Measurements from ENCODE around the gene MCAT. TPM values are rescaled to one million over a fixed set of nuclear protein-coding genes. Genes with fewer than 3 reads are reported as not detected.

MCAT gene
- total RNA-seq, 1 donor, result 13.8 TPM

DNA sequence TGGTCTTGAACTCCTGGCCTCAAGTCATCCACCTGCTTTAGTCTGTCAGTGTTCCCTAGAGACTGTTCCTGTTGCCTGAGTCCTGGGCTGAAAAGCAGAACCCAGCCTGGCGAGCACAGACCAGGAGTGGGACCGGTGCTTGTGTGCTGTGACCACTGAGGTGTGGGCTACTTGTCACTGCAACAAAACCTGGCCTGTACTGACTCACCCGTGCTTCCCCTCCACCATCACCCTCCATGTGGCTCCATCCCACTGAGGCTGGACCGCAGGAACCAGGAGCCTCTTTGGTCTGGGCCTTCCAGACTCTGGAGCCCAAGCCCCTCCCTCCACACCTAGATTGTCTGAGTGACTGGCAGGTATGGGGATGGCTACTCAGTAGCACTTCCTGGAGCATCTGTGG, 8.6 kb downstream of the MCAT start:
- no peak for TF ChIP-seq CTCF (IDR thresholded peaks at IDR 0.05; ENCODE audit: insufficient read depth, low read depth, low read length)
- no peak for DNase-seq (ENCODE audit: low read depth)
- no peak overlapping the region for H3K4me3 ChIP-seq (ENCODE audit: low read depth, low read length)

GRCh38 chr22:43133401-43133800, 9.8 kb downstream of the MCAT start:
- no peak overlapping the region for H3K4me3 ChIP-seq (ENCODE audit: low read depth, low read length)
- DNase-seq (ENCODE audit: low read depth), result no peak
- TF ChIP-seq CTCF (IDR thresholded peaks at IDR 0.05; ENCODE audit: insufficient read depth, low read depth, low read length), result no peak

- no peak overlapping the region for H3K4me3 ChIP-seq (ENCODE audit: low read depth, low read length)
- TF ChIP-seq CTCF (IDR thresholded peaks at IDR 0.05; ENCODE audit: insufficient read depth, low read depth, low read length), result no peak
- no peak for DNase-seq (ENCODE audit: low read depth)
These were observed 11.3 kb downstream of the MCAT start for GRCh38 chr22:43131773-43132501.

DNA sequence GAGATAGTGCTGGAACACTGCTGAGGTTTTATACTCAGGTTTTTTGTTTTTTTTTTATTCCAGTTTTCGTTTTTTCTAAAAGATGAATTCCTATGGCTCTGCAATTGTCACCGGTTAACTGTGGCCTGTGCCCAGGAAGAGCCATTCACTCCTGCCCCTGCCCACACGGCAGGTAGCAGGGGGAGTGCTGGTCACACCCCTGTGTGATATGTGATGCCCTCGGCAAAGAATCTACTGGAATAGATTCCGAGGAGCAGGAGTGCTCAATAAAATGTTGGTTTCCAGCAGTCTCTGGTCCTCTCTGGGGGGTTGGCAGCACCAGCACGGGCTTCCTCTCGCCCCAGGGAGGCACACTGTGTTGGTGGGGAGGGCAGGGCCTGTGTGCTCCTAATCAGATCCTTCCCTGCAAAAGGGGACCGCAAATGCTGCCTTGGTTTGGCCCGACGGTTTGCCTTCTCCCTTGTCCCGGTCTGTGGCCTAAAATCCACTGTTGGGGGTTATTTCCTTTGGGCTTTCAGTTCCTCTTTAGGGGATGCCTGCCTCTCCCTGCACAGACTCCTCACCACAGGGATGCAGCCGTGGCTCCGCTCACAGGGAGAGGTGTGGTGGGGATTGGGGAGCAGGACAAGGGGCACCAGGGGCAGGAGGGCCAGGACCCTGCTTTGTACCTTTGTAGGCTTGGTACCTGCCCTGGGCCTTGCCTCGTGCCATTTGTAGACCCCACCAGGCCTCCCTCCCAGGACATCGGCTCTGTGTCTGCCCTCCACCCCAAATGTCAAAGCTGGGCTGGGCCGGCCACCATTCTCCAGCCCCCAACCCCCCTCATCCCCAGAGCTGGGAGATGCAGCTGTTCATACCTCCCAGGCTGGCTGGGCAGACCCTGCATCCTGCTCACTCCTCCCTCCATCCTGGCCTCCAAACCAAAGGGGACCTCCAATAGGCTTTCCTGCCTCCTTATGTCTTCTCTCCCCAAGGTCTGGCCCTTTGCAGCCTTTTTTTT, 13.5 kb downstream of the MCAT start:
- no peak for TF ChIP-seq CTCF (IDR thresholded peaks at IDR 0.05; ENCODE audit: insufficient read depth, low read depth, low read length)
- no peak for DNase-seq (ENCODE audit: low read depth)
- no peak overlapping the region for H3K4me3 ChIP-seq (ENCODE audit: low read depth, low read length)

DNA sequence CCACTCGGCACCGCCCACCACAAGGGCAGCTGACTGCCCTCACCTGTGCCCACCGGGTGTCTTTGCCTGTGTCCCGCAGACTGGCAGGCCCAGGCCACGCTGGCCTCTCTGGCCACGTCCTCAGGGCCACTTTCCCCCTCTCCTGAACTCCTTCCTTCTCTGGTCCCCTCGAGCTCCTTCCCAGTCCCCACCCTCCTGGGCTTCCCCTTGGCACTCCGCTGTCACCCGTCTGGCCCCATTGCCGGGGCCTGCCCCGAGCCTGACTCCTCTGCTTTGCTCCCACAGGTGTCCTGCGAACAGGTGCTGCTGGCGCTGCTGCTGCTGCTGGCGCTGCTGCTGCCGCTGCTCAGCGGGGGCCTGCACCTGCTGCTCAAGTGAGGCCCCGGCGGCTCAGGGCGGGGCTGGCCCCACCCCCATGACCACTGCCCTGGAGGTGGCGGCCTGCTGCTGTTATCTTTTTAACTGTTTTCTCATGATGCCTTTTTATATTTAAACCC, 14.2 kb downstream of the MCAT start:
- H3K4me3 ChIP-seq (ENCODE audit: low read depth, low read length), result no peak overlapping the region
- DNase-seq (ENCODE audit: low read depth), result no peak
- TF ChIP-seq CTCF (IDR thresholded peaks at IDR 0.05; ENCODE audit: insufficient read depth, low read depth, low read length), result no peak

DNA sequence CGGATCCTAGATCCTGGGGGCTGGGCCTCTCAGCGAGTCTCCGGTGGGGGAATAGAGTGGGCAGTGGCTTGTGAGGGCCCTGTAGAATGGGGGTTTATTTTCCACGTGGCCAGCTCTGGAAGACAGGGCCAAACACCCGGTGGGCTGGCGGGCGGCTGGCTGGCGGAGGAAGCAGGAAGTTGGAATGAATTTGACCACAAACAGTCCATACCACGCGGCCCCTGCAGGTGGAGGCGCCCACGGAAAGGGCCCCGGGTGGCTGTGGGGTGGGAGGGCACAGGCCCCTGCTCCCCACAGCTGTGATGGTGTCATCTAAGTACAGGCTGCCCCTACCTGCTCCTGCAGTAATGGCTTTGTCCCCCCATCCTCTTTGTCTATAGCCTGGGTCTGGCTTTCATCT, 15.1 kb downstream of the MCAT start:
- DNase-seq (ENCODE audit: low read depth), result no peak
- H3K4me3 ChIP-seq (ENCODE audit: low read depth, low read length), result no peak overlapping the region
- TF ChIP-seq CTCF (IDR thresholded peaks at IDR 0.05; ENCODE audit: insufficient read depth, low read depth, low read length), result no peak

Data from fibroblast of villous mesenchyme (primary cell).